ENCODE data around the gene PFKM.

Gene PFKM

GRCh38 chr12:48084066-48084465 lies 35.1 kb upstream of the PFKM start:
- Histone ChIP-seq H3K79me2 (ENCODE audit: insufficient read depth, low read length) (0 out of 2 replicates have a peak, but pooled peaks cover 2% of the 10 kb centered on the region), H3K27ac (ENCODE audit: low read length) (no peak overlapping the region), H3K4me3 (ENCODE audit: low read depth in 1 of 2, low read length in 2 of 2) (no peak overlapping the region), H3K9me3 (ENCODE audit: insufficient read depth, low read length, severe bottlenecking) (no peaks in the 10 kb centered on the region), H3K4me2 (ENCODE audit: insufficient read depth, low read length) (no peak overlapping the region), H3K36me3 (ENCODE audit: insufficient read depth, low read length) (peaks cover 88% of the 10 kb centered on the region), H3K27me3 (ENCODE audit: insufficient read depth, low read length, poor library complexity) (no peaks in the 10 kb centered on the region), H4K20me1 (ENCODE audit: insufficient read depth, low read length) (no peaks in the 10 kb centered on the region), H3K4me1 (ENCODE audit: insufficient read depth, low read length) (no peaks in the 10 kb centered on the region), H2AFZ (ENCODE audit: low read depth, low read length) (no peak overlapping the region), H3K9ac (ENCODE audit: low read depth, low read length) (no peak overlapping the region)
- no peak for ATAC-seq (ENCODE audit: insufficient read depth, low read depth)
- no peak for DNase-seq
- TF ChIP-seq EZH2 (IDR thresholded peaks at IDR 0.05; ENCODE audit: borderline replicate concordance, low read depth, low read length, severe bottlenecking) (no peak), CTCF (IDR thresholded peaks at IDR 0.05; ENCODE audit: borderline replicate concordance, extremely low read depth, low read length, poor library complexity, severe bottlenecking) (peak; percentile 33)

- H3K36me3 ChIP-seq (ENCODE audit: insufficient read depth, low read length) = peaks cover 87% of the 10 kb centered on the region
- no peak overlapping the region for H2AFZ ChIP-seq (ENCODE audit: low read depth, low read length)
- no peaks in the 10 kb centered on the region for H3K4me1 ChIP-seq (ENCODE audit: insufficient read depth, low read length)
- no peak for ATAC-seq (ENCODE audit: insufficient read depth, low read depth)
- no peak overlapping the region for H3K4me2 ChIP-seq (ENCODE audit: insufficient read depth, low read length)
- H3K4me3 ChIP-seq (ENCODE audit: low read depth in 1 of 2, low read length in 2 of 2) = no peak overlapping the region
- no peak for DNase-seq
- no peaks in the 10 kb centered on the region for H3K27me3 ChIP-seq (ENCODE audit: insufficient read depth, low read length, poor library complexity)
- TF ChIP-seq EZH2 (IDR thresholded peaks at IDR 0.05; ENCODE audit: borderline replicate concordance, low read depth, low read length, severe bottlenecking) (no peak), CTCF (IDR thresholded peaks at IDR 0.05; ENCODE audit: borderline replicate concordance, extremely low read depth, low read length, poor library complexity, severe bottlenecking) (no peak)
- H3K9ac ChIP-seq (ENCODE audit: low read depth, low read length) = no peak overlapping the region
- no peaks in the 10 kb centered on the region for H4K20me1 ChIP-seq (ENCODE audit: insufficient read depth, low read length)
- no peaks in the 10 kb centered on the region for H3K9me3 ChIP-seq (ENCODE audit: insufficient read depth, low read length, severe bottlenecking)
- H3K27ac ChIP-seq (ENCODE audit: low read length) = no peak overlapping the region
- 0 out of 2 replicates have a peak, but pooled peaks cover 2% of the 10 kb centered on the region for H3K79me2 ChIP-seq (ENCODE audit: insufficient read depth, low read length)
Observed at GRCh38 chr12:48084841-48085460, 34.2 kb upstream of the PFKM start.

GRCh38 chr12:48086327-48086726 lies 32.8 kb upstream of the PFKM start:
- no peak overlapping the region for H3K9ac ChIP-seq (ENCODE audit: low read depth, low read length)
- no peaks in the 10 kb centered on the region for H4K20me1 ChIP-seq (ENCODE audit: insufficient read depth, low read length)
- H3K79me2 ChIP-seq (ENCODE audit: insufficient read depth, low read length) = 0 out of 2 replicates have a peak, but pooled peaks cover 2% of the 10 kb centered on the region
- H3K4me3 ChIP-seq (ENCODE audit: low read depth in 1 of 2, low read length in 2 of 2) = no peak overlapping the region
- H2AFZ ChIP-seq (ENCODE audit: low read depth, low read length) = no peak overlapping the region
- peaks cover 86% of the 10 kb centered on the region for H3K36me3 ChIP-seq (ENCODE audit: insufficient read depth, low read length)
- no peak for ATAC-seq (ENCODE audit: insufficient read depth, low read depth)
- H3K4me1 ChIP-seq (ENCODE audit: insufficient read depth, low read length) = no peaks in the 10 kb centered on the region
- no peak overlapping the region for H3K27ac ChIP-seq (ENCODE audit: low read length)
- no peaks in the 10 kb centered on the region for H3K27me3 ChIP-seq (ENCODE audit: insufficient read depth, low read length, poor library complexity)
- no peaks in the 10 kb centered on the region for H3K9me3 ChIP-seq (ENCODE audit: insufficient read depth, low read length, severe bottlenecking)
- DNase-seq = no peak
- H3K4me2 ChIP-seq (ENCODE audit: insufficient read depth, low read length) = no peak overlapping the region
- TF ChIP-seq CTCF (IDR thresholded peaks at IDR 0.05; ENCODE audit: borderline replicate concordance, extremely low read depth, low read length, poor library complexity, severe bottlenecking) = no peak
- TF ChIP-seq EZH2 (IDR thresholded peaks at IDR 0.05; ENCODE audit: borderline replicate concordance, low read depth, low read length, severe bottlenecking) = no peak
